ENCODE data around the gene KRTAP4-3.
"Not testable (repeated sequence)": the region's sequence is repeated elsewhere in the genome, so short reads cannot be mapped to it uniquely, and the experiment has no call there.

The KRTAP4-3 gene

GRCh38 chr17:41150026-41150425, 18.0 kb downstream of the KRTAP4-3 start:
- no peak for DNase-seq

DNA sequence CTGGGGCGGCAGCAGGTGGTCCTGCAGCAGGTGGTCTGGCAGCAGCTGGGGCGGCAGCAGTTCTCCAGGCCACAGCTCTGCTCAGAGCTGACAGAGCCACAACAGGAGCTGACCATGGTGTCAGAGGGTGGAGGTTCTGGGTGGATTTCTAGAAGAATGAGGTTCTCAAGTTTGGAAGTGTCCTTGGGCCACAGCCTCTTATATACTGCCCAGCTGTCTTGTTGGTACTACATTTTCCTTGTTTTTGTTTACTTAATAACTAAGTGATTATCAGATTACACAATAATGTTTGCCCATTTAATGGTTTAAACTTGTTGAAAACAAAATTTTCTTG, 18.4 kb downstream of the KRTAP4-3 start, which contains the start of gene KRTAP4-5:
TSS of gene KRTAP4-5 (minus strand) at position 174 of the 334 bp plus-strand sequence. CDS start at position 116, 58 bp downstream.
- DNase-seq, result no peak

GRCh38 chr17:41148971-41149651, 18.9 kb downstream of the KRTAP4-3 start:
- not testable (repeated sequence) for DNase-seq

DNA sequence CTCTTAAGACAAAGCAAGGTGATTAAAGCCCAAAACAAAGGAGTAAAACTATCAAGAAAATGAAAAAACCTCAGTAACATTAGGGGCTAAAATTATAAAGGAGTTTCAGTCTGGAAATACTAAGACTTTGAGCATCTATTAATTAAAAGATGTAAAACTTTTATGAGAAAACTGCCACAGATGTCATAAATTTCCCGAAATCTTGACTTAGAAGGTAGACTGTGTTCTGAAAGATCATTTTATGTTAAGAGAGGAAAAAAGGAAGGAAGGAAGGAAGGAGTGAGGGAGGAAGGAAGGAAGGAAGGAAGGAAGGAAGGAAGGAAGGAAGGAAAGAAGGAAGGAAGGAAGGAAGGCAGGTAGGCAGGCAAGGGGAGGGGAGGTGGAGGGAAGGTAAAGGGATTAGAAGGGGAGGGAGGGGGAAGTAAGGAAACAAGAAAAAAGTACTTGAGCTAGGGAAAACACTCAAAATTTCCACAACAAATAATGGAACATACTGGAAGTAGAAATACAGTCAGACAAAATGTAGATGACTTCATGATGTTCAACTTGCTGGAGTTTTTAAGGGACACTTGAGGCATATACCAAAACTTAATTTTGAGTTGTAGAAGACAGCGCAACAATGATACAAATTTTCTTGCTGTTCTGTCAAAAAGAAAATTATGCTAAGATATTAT, 20.4 kb downstream of the KRTAP4-3 start:
- DNase-seq, result no peak

GRCh38 chr17:41145261-41145660, 22.8 kb downstream of the KRTAP4-3 start:
- DNase-seq, result no peak

DNA sequence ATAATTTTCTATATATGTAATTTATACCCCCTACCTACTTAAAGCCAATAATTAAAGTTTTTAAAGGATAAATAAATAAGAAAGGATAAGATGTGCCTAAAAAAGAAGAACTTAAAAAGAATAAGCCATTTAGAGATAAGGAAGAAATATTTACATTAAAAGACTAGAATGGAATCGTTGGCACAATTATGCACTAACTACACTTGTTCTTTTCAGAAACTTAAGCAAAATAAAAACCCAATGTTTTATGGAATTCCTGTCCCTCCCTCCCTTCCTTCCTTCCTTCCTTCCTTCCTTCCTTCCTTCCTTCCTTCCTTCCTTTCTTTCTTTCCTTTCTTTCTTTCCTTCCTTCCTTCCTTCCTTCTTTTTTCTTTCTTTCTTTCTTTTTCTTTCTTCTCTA, 23.2 kb downstream of the KRTAP4-3 start:
- no peak for DNase-seq

GRCh38 chr17:41141361-41141760, 26.7 kb downstream of the KRTAP4-3 start:
- DNase-seq, result no peak

- no peak for DNase-seq
Observed at GRCh38 chr17:41140360-41141131, 27.5 kb downstream of the KRTAP4-3 start, which contains the start of gene KRTAP4-6. TSS of gene KRTAP4-6 (minus strand) at chr17:41140544. CDS start at chr17:41140487, 57 bp downstream.

DNA sequence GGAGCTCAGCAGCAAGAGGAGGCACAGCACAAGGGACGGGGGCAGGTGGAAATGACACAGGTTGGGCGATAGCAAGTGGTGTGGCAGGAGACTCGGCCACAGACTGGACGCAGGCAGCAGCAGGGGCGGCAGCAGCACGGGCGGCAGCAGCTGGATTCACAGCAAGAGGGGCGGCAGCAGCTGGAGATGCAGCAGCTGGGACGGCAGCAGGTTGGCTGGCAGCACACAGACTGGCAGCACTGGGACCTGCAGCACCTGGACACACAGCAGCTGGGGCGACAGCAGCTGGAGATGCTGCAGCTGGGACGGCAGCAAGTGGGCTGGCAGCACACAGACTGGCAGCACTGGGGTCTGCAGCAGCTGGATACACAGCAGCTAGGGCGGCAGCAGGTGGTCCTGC, 28.2 kb downstream of the KRTAP4-3 start:
- not testable (repeated sequence) for DNase-seq

DNA sequence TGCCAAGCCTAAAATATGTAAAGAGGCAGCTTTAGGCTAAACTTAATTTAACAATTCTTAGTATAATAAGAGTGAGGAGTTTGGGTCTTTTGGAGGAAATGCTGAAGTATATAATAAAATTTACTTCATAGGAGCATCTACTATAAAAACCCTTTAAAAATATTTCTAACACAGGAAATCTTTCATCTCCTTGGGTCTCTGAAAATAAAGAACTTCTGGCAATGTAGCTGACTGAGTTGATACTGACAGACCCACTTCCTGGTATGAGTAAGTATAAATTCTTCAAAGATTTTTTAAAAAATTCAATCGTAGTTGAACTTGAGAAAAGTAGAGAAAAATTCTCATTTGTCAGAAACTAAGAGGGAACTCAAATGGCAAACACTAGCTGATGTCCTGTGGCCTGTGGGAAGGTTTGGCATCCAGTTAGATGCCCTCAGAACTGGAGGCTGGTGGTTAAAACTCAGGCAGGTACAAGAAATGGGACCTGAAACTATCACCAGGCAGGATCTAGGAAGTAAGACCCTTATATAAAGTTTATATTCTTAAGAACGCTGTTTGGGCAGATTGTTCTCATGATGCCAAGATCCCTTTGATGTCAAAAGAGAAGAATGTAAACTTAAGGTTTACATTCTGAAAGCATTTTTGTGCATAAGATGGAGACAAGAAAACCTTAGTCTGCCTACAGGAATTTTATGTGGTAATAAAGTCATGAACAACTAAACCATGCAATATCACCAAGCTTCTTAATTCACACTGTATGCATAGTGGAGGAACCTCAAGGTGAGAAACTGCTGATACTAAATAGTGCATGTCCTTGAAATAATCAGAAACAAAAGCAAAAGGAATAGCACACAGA, 33.9 kb downstream of the KRTAP4-3 start:
- no peak for DNase-seq

DNA sequence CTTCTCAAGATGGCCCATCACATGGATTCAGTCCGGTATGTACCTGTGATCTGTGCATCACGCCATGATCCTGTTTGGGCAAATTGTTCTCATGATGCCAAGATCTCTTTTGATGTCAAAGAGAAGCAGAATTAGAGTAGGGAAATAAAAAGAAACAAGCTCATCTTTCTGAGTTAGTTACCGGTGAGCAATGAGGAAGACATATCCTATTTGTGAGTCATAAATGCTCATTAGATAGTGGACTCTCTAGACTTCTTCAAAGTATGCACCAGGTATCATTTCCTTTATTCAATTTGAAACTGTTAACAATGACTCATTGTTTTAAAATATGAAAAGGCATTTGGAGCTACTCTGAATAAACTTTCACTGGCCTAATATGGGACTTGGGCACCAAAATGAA, 36.0 kb downstream of the KRTAP4-3 start:
- no peak for DNase-seq

DNA sequence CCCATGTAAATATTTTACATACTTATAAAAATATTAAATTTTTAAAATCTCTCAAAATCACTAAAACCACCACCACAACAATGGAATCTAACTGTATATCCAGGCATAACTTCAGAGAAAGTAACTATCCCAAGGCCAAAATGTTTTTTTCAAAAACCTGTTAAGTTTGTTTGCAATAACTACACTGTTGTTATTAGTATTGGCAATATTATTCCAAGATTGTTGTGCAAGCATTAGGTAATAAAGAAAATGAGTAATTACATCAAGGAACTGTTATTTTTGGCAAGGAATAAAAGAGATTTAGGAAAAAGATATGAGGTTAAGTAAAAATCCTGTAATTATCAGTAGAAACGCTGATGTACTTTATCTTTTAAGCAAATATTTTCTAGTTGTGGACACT, 40.6 kb downstream of the KRTAP4-3 start:
- DNase-seq, result no peak

DNA sequence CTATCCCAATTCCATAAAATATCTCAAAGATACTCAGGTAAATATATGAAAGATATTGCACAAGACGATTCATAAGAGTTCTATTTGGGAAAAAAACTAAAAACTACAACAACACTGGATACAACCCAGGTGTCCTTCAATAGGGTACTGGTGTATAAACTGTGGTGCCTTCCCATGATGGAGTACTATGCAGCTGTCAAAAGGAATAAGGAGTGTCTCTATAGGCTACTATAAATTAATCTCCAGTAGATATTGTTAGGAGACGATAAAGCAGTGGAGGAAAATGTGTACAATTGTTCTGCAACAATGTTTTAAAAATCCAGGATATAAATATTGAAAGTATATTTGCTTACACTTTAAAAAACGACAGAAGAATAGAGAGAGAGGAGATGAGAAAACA, 41.6 kb downstream of the KRTAP4-3 start:
- DNase-seq, result no peak

DNA sequence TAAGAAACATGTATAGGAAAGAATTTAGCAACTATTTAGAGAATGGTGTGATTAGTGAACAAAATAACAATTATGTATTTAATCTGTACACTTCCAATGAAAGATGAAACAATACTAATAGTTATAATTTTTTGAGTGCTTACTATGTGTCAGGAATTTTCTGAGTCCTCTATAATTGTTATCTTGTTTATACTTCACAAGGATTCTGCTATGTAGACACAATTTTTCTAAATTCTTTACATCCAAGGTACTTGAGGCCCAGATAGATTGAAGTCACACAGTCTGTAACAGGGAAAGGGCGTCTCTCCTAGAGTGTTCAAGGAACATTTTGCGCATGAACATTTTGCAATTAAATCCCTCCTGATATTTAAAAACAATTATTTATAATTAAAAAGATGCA, 43.0 kb downstream of the KRTAP4-3 start:
- DNase-seq, result no peak

DNA sequence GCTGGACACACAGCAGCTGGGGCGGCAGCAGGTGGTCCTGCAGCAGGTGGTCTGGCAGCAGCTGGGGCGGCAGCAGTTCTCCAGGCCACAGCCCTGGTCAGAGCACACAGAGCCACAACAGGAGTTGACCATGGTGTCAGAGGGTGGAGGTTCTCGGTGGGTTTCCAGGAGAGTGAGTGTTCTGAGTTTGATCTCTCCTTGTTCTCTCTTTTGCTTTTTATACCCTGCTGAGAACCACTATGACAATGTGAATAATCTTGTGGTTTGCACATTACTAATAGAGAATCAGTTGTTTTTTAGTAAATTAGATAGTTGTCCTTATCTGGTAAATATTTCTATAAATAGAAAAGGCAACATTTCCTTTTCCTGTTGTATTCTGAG, 44.0 kb downstream of the KRTAP4-3 start, which contains the start of gene KRTAP4-12:
TSS of gene KRTAP4-12 (minus strand) at position 192 of the 381 bp plus-strand sequence. CDS start at position 132, 60 bp downstream.
- DNase-seq, result not testable (repeated sequence)

- DNase-seq, result not testable (repeated sequence)
Observed at GRCh38 chr17:41123292-41123990, 44.6 kb downstream of the KRTAP4-3 start.

DNA sequence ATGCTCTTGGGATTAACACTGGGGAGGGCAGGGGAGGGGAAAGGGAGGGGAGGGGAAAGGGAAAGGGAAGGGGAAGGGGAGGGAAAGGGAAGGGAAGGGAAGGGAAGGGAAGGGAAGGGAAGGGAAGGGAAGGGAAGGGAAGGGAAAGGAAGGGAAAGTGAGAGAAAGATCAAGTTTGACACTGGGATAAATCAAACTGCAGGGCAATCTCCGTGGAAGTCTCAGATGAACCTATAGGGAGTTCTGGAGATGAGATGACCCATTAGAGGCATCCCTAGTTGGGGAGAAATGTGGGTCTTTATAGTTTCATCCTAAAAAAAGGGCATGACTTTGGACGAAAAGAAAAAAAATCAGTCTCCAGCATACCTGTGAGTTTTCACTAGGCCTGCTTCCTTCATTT, 46.3 kb downstream of the KRTAP4-3 start:
- DNase-seq, result no peak

DNA sequence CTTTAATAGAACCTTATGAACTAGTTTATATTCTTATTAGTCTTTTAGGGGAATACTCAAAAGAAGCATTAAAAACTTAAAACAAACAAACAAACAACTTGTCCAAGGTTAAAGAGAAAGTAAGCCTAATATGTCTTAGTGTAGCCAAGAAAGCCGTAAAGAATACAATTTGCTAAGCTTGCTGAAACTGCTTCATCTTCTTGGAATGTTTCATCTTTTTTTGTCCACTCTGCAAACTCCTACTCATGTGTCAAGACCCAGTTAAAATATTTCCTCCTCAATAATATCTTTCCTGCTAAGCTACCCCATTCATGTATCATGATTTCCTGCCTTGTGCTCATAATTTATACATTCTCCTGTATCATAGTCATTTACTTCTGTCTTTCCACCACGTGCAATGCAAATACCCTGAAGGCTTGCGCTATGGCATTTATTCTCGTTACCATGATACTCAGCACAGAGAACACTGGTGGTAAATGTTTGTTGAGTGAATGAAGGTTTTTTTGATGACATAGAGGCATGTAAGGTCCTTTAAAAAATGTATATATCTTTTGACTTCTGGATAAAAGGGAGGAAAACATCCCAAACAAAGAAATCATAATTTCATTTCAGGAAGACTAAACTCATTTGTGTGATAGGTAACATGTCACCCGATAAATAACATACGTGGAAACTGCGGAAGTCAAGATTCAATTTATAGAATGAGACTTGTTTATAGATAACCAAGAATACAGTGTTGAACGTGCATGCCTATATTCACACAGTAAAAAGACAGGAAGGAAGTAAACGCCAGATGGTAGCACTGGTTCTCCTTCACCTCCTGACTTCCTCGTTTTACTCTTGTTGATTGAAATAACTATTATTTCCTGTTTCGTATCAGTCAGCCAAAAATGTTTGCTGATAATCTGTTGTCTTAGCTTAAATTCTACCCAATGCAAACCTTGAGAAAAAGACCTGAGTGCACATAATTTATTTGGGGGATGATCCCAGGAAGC, 48.0 kb downstream of the KRTAP4-3 start:
- not testable (repeated sequence) for DNase-seq

DNA sequence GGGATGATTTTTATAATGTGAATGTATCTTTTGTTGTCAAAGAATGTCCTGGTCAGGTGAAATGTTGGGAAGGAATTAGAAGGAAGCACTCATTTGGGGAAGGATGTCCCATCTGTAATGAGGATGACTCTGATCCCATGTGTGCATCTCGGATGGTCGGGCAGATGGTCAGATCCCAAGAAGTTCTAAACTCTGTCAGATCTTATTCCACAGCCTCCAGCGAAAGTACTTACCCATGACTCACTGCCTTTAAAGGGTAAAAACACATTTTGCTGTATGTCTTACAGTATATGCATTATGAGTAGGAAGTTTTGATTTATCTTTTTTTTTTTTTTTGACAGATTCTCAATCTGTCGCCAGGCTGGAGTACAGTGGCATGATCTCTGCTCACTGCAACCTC, 49.3 kb downstream of the KRTAP4-3 start:
- DNase-seq, result no peak

- DNase-seq, result not testable (repeated sequence)
Observed at GRCh38 chr17:41117846-41118386, 50.1 kb downstream of the KRTAP4-3 start, which contains the start of gene KRTAP4-11. TSS of gene KRTAP4-11 (minus strand) at chr17:41118373. CDS start at chr17:41118315, 58 bp downstream.

All from SHP77 treated with DMSO at 0.1 percent for 48 hours (cell line).